PC-9 (cell line): ENCODE results near the gene MAMSTR.

Source experiments
- EZH2 ChIP-seq: fragments of 200-600 bp; sonication (generic); IDR thresholded peaks from 2 replicates; pipeline ENCODE4 v1.8.0; 2017; ENCODE audit warnings: antibody characterized with exemption, low read depth
- TF ChIP-seq, protein P1 (sequence below): fragments of 200-600 bp; sonication (generic); conservative IDR thresholded peaks from 2 replicates; pipeline ENCODE4 v1.6.1; 2017; ENCODE audit warnings: mixed run types, antibody characterized with exemption, mild to moderate bottlenecking, moderate library complexity

DNA sequence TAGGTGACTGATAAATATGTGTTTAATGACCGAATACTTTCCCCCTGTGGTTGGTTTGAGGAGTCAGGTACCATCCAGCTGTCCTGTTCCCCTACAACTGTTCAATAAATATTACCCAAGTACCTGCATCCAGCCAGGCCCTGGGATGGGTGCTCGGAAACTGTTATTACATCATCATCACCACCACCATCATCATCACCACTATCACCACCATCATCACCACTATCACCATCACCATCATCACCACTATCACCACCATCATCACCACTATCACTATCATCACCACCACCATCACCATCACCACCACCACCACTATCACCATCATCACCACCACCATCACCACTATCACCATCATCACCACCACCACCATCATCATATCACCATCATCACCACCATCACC lies 50.8 kb downstream of the MAMSTR start:
- TF ChIP-seq, protein P1, sequence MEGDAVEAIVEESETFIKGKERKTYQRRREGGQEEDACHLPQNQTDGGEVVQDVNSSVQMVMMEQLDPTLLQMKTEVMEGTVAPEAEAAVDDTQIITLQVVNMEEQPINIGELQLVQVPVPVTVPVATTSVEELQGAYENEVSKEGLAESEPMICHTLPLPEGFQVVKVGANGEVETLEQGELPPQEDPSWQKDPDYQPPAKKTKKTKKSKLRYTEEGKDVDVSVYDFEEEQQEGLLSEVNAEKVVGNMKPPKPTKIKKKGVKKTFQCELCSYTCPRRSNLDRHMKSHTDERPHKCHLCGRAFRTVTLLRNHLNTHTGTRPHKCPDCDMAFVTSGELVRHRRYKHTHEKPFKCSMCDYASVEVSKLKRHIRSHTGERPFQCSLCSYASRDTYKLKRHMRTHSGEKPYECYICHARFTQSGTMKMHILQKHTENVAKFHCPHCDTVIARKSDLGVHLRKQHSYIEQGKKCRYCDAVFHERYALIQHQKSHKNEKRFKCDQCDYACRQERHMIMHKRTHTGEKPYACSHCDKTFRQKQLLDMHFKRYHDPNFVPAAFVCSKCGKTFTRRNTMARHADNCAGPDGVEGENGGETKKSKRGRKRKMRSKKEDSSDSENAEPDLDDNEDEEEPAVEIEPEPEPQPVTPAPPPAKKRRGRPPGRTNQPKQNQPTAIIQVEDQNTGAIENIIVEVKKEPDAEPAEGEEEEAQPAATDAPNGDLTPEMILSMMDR = no peak
- TF ChIP-seq EZH2 = no peak
